ENCODE data around the gene FER1L5. TPM values are rescaled to one million over a fixed set of nuclear protein-coding genes. Genes with fewer than 3 reads are reported as not detected.

FER1L5 gene
- total and polyA plus RNA-seq, 2 experiments from 2014 or later = 0.18 to 0.76 TPM

DNA sequence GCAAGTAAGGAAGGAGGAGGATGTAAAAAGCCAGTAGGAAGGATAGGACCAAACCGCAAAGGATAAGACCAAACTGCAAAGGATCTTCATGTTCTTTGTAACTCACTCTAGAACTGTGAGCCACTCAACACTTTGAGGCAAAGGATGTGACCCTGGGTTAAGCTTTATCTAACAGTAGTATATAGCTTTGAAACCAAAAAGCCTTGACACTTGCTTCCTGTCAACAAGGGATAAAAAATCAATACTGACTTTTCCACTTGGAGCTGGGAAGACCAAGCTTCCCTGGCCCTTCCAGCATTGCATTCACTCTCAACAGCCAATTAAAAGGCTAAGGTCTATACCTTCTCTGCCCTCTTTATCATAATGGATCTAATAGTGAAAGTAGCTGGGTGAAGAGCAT is 26.4 kb upstream of the FER1L5 start:
- H3K27me3 Mint-ChIP-seq (ENCODE audit: insufficient read depth, low read depth, poor library complexity) = no peaks in the 10 kb centered on the region
- H3K36me3 ChIP-seq (ENCODE audit: insufficient read depth) = peaks cover 22% of the 10 kb centered on the region
- no peak overlapping the region for H3K4me3 Mint-ChIP-seq
- H3F3A ChIP-seq (replicated peaks; ENCODE audit: low read depth) = no peaks in the 10 kb centered on the region
- H4K20me1 ChIP-seq (replicated peaks; ENCODE audit: insufficient read depth) = 0 out of 2 replicates have a peak, but pooled peaks cover 3% of the 10 kb centered on the region
- no peaks in the 10 kb centered on the region for H3K27me3 ChIP-seq (ENCODE audit: insufficient read depth)
- no peak overlapping the region for H2AFZ ChIP-seq
- H3K27ac ChIP-seq (ENCODE audit: low read depth) = no peak overlapping the region
- no peaks in the 10 kb centered on the region for H3K4me1 Mint-ChIP-seq
- no peak overlapping the region for H3K4me3 ChIP-seq
- DNase-seq (ENCODE audit: low spot score) (no peak), ATAC-seq (no peak)
- H3K9me2 ChIP-seq (ENCODE audit: insufficient read depth) = no peaks in the 10 kb centered on the region
- H3K4me1 ChIP-seq (ENCODE audit: insufficient read depth) = no peaks in the 10 kb centered on the region
- no peak overlapping the region for H3K27ac Mint-ChIP-seq
- no peaks in the 10 kb centered on the region for H3K9me3 Mint-ChIP-seq
- H3K36me3 Mint-ChIP-seq (ENCODE audit: low read depth) = peaks cover 39% of the 10 kb centered on the region
- no peak overlapping the region for H3K4me2 ChIP-seq
- no peaks in the 10 kb centered on the region for H3K79me2 ChIP-seq (replicated peaks; ENCODE audit: insufficient read depth)
- TF ChIP-seq ZNF114 (CRISPR knock-in tag; IDR thresholded peaks at IDR 0.05) (no peak), REST (IDR thresholded peaks at IDR 0.05; ENCODE audit: unreplicated experiment) (no peak), EZH2 (IDR thresholded peaks at IDR 0.05; ENCODE audit: low read depth, unreplicated experiment) (no peak), JUNB (IDR thresholded peaks at IDR 0.05; ENCODE audit: unreplicated experiment) (no peak), CREB1 (CRISPR knock-in tag; IDR thresholded peaks at IDR 0.05; ENCODE audit: low read depth) (no peak), ZNF331 (CRISPR knock-in tag; IDR thresholded peaks at IDR 0.05; ENCODE audit: low read depth) (no peak), EZH2phosphoT487 (IDR thresholded peaks at IDR 0.05; ENCODE audit: unreplicated experiment) (no peak), POLR2AphosphoS5 (IDR thresholded peaks at IDR 0.05; ENCODE audit: low read depth) (no peak), CTCF (conservative IDR thresholded peaks at IDR 0.05; ENCODE audit: low read depth in 2 of 2) (no peak), ETS1 (IDR thresholded peaks at IDR 0.05) (no peak), NANOG (IDR thresholded peaks at IDR 0.05; ENCODE audit: borderline replicate concordance) (no peak), STAT1 (IDR thresholded peaks at IDR 0.05; ENCODE audit: unreplicated experiment) (no peak)
- TF ChIP-seq, protein P1, sequence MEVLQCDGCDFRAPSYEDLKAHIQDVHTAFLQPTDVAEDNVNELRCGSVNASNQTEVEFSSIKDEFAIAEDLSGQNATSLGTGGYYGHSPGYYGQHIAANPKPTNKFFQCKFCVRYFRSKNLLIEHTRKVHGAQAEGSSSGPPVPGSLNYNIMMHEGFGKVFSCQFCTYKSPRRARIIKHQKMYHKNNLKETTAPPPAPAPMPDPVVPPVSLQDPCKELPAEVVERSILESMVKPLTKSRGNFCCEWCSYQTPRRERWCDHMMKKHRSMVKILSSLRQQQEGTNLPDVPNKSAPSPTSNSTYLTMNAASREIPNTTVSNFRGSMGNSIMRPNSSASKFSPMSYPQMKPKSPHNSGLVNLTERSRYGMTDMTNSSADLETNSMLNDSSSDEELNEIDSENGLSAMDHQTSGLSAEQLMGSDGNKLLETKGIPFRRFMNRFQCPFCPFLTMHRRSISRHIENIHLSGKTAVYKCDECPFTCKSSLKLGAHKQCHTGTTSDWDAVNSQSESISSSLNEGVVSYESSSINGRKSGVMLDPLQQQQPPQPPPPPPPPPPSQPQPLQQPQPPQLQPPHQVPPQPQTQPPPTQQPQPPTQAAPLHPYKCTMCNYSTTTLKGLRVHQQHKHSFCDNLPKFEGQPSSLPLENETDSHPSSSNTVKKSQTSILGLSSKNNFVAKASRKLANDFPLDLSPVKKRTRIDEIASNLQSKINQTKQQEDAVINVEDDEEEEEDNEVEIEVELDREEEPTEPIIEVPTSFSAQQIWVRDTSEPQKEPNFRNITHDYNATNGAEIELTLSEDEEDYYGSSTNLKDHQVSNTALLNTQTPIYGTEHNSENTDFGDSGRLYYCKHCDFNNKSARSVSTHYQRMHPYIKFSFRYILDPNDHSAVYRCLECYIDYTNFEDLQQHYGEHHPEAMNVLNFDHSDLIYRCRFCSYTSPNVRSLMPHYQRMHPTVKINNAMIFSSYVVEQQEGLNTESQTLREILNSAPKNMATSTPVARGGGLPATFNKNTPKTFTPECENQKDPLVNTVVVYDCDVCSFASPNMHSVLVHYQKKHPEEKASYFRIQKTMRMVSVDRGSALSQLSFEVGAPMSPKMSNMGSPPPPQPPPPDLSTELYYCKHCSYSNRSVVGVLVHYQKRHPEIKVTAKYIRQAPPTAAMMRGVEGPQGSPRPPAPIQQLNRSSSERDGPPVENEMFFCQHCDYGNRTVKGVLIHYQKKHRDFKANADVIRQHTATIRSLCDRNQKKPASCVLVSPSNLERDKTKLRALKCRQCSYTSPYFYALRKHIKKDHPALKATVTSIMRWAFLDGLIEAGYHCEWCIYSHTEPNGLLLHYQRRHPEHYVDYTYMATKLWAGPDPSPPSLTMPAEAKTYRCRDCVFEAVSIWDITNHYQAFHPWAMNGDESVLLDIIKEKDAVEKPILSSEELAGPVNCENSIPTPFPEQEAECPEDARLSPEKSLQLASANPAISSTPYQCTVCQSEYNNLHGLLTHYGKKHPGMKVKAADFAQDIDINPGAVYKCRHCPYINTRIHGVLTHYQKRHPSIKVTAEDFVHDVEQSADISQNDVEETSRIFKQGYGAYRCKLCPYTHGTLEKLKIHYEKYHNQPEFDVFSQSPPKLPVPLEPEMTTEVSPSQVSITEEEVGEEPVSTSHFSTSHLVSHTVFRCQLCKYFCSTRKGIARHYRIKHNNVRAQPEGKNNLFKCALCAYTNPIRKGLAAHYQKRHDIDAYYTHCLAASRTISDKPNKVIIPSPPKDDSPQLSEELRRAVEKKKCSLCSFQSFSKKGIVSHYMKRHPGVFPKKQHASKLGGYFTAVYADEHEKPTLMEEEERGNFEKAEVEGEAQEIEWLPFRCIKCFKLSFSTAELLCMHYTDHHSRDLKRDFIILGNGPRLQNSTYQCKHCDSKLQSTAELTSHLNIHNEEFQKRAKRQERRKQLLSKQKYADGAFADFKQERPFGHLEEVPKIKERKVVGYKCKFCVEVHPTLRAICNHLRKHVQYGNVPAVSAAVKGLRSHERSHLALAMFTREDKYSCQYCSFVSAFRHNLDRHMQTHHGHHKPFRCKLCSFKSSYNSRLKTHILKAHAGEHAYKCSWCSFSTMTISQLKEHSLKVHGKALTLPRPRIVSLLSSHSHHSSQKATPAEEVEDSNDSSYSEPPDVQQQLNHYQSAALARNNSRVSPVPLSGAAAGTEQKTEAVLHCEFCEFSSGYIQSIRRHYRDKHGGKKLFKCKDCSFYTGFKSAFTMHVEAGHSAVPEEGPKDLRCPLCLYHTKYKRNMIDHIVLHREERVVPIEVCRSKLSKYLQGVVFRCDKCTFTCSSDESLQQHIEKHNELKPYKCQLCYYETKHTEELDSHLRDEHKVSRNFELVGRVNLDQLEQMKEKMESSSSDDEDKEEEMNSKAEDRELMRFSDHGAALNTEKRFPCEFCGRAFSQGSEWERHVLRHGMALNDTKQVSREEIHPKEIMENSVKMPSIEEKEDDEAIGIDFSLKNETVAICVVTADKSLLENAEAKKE (CRISPR knock-in tag; IDR thresholded peaks at IDR 0.05) = no peak
